H1 (cell line): ENCODE data around the gene ARHGAP8. TPM values are rescaled to one million over a fixed set of nuclear protein-coding genes. Genes with fewer than 3 reads are reported as not detected.

Experiments used
- TEAD4 ChIP-seq: IDR thresholded peaks from 2 replicates; pipeline ENCODE4 v1.6.1; 2012; ENCODE audit warnings: low read depth, low read length, inconsistent platforms, mixed read lengths
- polyA plus RNA-seq, 7 experiments: library from polyadenylated mRNA; depleted of rRNA in 3 of 7; stranded (reverse) in 5 of 7; unstranded in 2 of 7; fragments of >200 nt in 5 of 7; fragments of 200-250 nt in 2 of 7; gene quantifications; 1 replicate in 5 of 7; 2 replicates in 1 of 7; 4 replicates in 1 of 7; pipeline versions ENCODE4 v1.2.1 to v1.2.3, GENCODE V29; 2011 to 2013; ENCODE audit warnings: missing spikeins in 2 of 7, mixed read lengths in 2 of 7
- total RNA-seq: library from RNA; stranded (reverse); fragmentation: NEBNext Ultra II Directional; extraction: Animal tissue kit (Norgen Biotek cat#: 25700); gene quantifications from 2 replicates; pipeline ENCODE4 v1.2.1, GENCODE V29; 2021

The ARHGAP8 gene
- total and polyA plus RNA-seq, 2 of the 8 experiments (the other 6 are each of a cell fraction or from before 2014, with no cell fraction given) = 35.6 to 47.7 TPM

DNA sequence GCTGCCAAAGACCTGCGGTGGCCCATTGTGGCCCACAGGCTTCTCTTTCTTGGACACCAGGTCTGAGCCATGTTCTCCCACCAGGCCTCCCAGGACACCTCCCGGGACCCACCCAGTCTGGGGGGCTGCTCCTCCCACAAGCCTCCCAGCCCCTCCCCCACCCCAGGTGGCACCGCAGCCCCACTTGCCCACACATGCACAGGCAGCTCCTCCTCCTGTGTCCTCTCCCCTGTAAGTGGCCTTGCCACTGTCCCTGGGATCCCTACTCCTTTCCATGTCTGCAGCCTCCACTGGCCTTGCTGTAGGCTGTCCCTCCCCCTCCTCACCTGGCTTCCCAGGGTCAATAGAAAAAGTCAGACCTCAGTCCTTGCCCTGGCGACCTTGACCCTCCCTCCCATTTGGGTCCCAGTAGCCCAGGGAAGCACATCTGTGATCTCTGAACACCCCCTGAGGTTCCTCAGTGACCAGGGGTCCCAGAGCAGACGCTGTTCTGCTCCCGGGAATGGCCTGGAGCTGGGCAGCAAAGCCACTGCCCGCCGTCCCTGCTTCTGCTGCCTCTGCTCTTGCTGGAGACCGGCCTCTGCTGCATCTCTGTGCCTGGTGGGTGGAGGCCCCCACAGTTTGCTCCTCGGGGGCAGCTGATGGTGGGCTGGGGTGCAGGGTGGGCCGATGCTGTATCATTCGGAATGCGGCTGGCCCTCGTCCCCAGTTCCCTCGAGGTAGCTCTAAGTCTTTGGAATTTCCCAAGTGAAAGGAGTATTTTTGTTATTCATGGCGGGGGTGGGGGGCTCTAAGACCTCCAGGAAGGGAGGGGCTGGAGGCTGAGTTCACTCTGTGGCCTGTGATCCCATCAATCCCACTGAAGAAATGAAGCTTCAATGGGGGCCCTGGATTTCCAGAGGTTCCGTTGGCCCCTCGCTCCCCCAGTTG, 43.6 kb downstream of the ARHGAP8 start (continued):
- TF ChIP-seq TEAD4 = 0 out of 2 replicates have a peak, but pooled peaks have one; percentile 38
